Activated T-cell treated with anti-CD3 and anti-CD28 coated beads for 24 hours (primary cell): ENCODE measurements around the gene CIDEA.

ENCODE experiments used
- DNase-seq: peaks from one replicate; pipeline ENCODE4 v3.0.0-alpha.2; 2020; ENCODE audit warnings: low read depth

The CIDEA gene

DNA sequence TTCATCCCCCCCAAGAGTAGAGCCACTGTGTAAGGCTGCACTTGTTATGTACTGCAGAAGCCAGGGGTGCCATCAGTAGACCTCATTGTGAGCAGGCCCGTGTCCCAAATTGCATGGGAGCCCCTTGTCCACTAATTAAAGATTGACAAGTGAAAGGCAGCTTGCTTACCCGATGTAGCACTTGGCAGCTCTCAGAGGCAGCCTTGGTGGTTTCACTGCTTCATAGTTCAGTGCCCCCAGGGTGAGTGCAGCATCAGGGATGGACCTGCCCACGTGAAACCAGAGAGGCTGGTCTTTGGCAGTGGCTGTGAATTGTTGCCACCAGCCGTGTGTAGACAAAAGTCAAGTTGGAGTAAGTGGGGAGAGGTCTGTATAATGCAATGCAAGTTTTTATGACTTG, 67.2 kb downstream of the CIDEA start:
- DNase-seq = no peak

- DNase-seq = no peak
Measured at GRCh38 chr18:12324991-12325725, 71.0 kb downstream of the CIDEA start.

- no peak for DNase-seq
Measured at GRCh38 chr18:12325726-12326245, 71.6 kb downstream of the CIDEA start.

DNA sequence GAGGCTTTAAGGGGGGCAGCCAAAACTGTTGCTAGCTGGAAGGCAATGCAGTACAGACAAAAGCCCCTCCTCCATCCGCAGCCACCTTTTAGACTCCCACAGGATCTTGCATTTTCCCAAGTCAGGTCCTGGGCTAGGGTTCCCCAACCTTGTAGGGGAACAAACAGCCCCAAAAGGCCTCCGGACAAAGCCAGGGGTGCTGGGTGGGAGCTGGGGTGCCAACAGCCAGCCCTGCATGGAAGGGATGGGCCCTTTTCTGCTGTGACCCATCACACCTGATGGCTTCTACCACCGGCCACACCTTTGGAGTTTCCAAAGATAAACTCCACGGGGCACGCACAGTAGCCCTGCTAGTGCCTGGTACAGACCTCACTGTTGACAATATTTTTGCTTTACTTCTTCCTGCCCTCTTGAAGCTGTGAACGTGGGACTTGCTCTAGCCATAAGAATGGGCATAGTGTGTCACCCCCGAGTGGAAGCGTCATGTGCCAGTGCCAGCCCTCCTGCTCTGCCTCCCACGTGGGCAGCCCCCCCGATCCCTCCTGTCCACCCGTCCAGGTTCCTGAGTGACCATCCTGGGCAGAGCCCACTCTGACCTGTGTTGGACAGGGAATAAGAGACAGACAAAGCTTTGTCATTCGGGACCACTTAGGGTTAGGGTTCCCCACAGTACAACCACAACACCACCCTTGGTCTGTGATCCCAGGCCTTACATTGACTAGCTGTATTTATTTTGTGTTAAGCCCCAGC, 72.7 kb downstream of the CIDEA start:
- DNase-seq = no peak
